Stimulated activated CD4-positive, alpha-beta T cell treated with anti-CD3 and anti-CD28 coated beads, Interleukin-1b, Interleukin-23, amount 100 ng/mL, for 1 hour (primary cell): Measurements from ENCODE around the gene FCER1G.

ENCODE experiments used
- DNase-seq, 2 donors: peaks; one replicate each; pipeline ENCODE4 v3.0.0-alpha.2; 2020; ENCODE audit warnings: low read depth in 2 of 2

FCER1G gene

DNA sequence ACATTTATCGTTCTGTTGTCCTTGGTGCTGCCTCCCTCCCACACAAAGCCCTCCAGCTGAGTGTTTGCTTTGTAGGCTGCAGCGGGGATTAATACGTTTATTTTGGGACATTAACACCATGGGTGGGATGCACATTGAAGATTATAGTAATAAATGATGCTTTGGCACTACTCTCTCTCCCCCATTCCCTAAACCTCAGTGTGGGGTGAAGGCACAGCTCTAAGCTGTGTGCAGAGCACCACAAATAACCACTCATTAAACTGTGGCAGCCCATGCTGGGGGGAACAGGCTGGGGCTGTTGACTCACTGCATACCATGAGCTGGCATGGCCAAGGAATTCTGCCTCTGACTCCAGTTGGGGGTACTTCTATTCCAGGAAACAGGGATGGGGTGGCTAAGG lies 51.1 kb downstream of the FCER1G start:
- no peak for DNase-seq

DNA sequence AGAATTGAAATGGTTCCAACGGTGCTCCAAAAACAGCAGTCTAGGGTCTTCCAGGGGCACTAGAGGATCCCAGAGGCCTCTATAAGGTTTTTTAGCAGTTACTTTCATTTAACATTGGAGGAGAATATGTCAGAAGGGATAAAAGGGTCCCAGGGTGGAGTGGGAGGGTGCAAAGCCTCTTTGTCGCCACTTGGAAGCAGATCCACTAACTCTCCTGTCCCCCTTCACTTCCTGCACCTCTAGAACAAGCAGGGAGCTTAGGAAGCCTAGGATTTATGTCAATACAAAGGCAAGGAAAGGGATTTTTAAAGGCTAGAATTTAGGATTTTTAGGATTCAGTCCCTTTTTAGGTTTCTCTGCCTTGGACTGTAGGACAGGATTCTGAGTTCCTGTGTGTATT lies 51.7 kb downstream of the FCER1G start:
- no peak for DNase-seq

DNA sequence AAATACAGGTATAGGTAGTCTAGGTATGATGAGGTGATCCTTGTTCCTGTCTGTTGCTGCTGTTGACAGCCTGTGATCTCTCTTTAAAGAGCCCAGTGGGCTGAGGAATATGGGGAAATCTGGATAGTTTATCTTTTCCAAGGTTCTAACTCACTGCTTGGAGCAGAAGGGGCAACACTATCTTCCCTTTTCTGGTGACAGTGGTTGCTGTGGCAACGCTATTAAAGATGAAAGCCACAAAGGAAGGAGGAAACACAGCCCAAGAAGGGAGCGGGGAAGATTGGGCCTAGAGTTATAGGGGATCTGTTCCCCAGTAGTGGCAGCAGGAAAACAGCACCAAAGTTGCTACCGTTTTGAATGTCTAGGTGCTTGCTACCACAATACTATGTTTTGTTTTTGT lies 52.2 kb downstream of the FCER1G start:
- no peak for DNase-seq
